NCI-H345 (cell line): Measurements from ENCODE around the gene RBL2.
"Not testable (repeated sequence)": the region's sequence is repeated elsewhere in the genome, so short reads cannot be mapped to it uniquely, and the experiment has no call there.

Experiments
- DNase-seq: peaks from one replicate; lab custom pipeline; 2025; lab: John Stamatoyannopoulos, UW

RBL2 gene

GRCh38 chr16:53539759-53540718 is 105.8 kb downstream of the RBL2 start:
- DNase-seq: not testable (repeated sequence)
